WERI-Rb-1 (cell line): ENCODE results near the gene ARHGAP30.

ENCODE experiments used
- DNase-seq: peaks from one replicate; pipeline ENCODE4 v3.0.0-alpha.2; 2020
- H3K27ac ChIP-seq: fragments of 250-450 bp; sonication (Bioruptor Pico); 2 replicates; pipeline ENCODE4 v1.5.1; 2020; ENCODE audit warnings: mild to moderate bottlenecking, moderate library complexity
- H3K27me3 ChIP-seq: fragments of 250-450 bp; sonication (Bioruptor Pico); 2 replicates; pipeline ENCODE4 v1.5.1; 2021; ENCODE audit warnings: mild to moderate bottlenecking, low read depth, moderate library complexity; ENCODE audit not compliant: insufficient read depth, severe bottlenecking
- H3K36me3 ChIP-seq: fragments of 250-450 bp; sonication (Bioruptor Pico); 2 replicates; pipeline ENCODE4 v1.5.1; 2020; ENCODE audit warnings: mild to moderate bottlenecking, moderate library complexity
- H3K4me3 ChIP-seq: 2 replicates; pipeline ENCODE4 v1.5.1; 2011; ENCODE audit warnings: low read depth, mild to moderate bottlenecking, control low read depth, low read length
- H3K9me3 ChIP-seq: fragments of 250-450 bp; sonication (Bioruptor Pico); 2 replicates; pipeline ENCODE4 v1.5.1; 2021; ENCODE audit warnings: mild to moderate bottlenecking, moderate library complexity; ENCODE audit not compliant: severe bottlenecking
- TF ChIP-seq, protein P1 (sequence below): IDR thresholded peaks from 2 replicates; pipeline ENCODE4 v1.5.1; 2011; ENCODE audit warnings: low read depth, mild to moderate bottlenecking, control low read depth, inconsistent platforms, low read length

The ARHGAP30 gene

GRCh38 chr1:161077426-161077825, 7.7 kb upstream of the ARHGAP30 start:
- no peaks in the 10 kb centered on the region for H3K27me3 ChIP-seq
- no peak overlapping the region for H3K4me3 ChIP-seq
- TF ChIP-seq, protein P1, sequence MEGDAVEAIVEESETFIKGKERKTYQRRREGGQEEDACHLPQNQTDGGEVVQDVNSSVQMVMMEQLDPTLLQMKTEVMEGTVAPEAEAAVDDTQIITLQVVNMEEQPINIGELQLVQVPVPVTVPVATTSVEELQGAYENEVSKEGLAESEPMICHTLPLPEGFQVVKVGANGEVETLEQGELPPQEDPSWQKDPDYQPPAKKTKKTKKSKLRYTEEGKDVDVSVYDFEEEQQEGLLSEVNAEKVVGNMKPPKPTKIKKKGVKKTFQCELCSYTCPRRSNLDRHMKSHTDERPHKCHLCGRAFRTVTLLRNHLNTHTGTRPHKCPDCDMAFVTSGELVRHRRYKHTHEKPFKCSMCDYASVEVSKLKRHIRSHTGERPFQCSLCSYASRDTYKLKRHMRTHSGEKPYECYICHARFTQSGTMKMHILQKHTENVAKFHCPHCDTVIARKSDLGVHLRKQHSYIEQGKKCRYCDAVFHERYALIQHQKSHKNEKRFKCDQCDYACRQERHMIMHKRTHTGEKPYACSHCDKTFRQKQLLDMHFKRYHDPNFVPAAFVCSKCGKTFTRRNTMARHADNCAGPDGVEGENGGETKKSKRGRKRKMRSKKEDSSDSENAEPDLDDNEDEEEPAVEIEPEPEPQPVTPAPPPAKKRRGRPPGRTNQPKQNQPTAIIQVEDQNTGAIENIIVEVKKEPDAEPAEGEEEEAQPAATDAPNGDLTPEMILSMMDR, result no peak
- H3K36me3 ChIP-seq, result no peaks in the 10 kb centered on the region
- H3K27ac ChIP-seq, result no peak overlapping the region
- H3K9me3 ChIP-seq, result no peaks in the 10 kb centered on the region
- no peak for DNase-seq

DNA sequence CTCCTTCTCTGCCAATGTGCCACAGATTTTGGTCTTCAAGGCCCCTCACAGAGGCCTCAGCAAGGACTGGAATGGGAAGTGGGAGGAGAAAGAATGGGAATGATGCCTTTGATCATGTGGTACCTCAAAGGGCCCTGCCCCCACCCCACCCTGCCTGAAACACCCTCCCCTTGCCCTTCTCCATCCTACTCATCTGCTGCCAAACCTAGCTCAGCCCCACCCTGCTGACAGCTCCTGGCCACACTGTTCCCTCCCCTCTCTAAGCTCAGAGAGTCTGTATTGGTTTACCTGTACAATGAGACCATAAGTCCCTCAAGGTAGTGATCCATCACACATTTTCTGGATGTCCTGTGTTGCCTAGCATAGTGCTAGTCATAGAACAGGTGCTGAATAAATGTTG, 6.7 kb upstream of the ARHGAP30 start:
- Histone ChIP-seq H3K9me3 (no peaks in the 10 kb centered on the region), H3K27ac (no peak overlapping the region), H3K36me3 (no peaks in the 10 kb centered on the region), H3K4me3 (no peak overlapping the region), H3K27me3 (no peaks in the 10 kb centered on the region)
- TF ChIP-seq, protein P1, result no peak
- no peak for DNase-seq

- Histone ChIP-seq H3K4me3 (no peak overlapping the region), H3K27me3 (no peaks in the 10 kb centered on the region), H3K36me3 (no peaks in the 10 kb centered on the region), H3K27ac (no peak overlapping the region), H3K9me3 (no peaks in the 10 kb centered on the region)
- peak; percentile 50 for DNase-seq
- TF ChIP-seq, protein P1, result no peak
Observed at GRCh38 chr1:161074676-161075368, 5.1 kb upstream of the ARHGAP30 start.

- H3K27ac ChIP-seq, result no peak overlapping the region
- peak; percentile 41 for DNase-seq
- TF ChIP-seq, protein P1, result peak; percentile 38; the same call in 1 of the 2 replicates
Observed at GRCh38 chr1:161073474-161074121, 3.9 kb upstream of the ARHGAP30 start.

GRCh38 chr1:161072751-161073449, 3.2 kb upstream of the ARHGAP30 start:
- H3K4me3 ChIP-seq, result no peak overlapping the region
- H3K27ac ChIP-seq, result no peak overlapping the region
- TF ChIP-seq, protein P1, result no peak
- no peak for DNase-seq
- H3K27me3 ChIP-seq, result no peaks in the 10 kb centered on the region
- no peaks in the 10 kb centered on the region for H3K9me3 ChIP-seq
- H3K36me3 ChIP-seq, result no peaks in the 10 kb centered on the region

More at GRCh38 chr1:161073474-161074121, 3.9 kb upstream of the ARHGAP30 start:
- no peak overlapping the region for H3K4me3 ChIP-seq
- no peaks in the 10 kb centered on the region for H3K9me3 ChIP-seq
- no peaks in the 10 kb centered on the region for H3K27me3 ChIP-seq
- H3K36me3 ChIP-seq, result no peaks in the 10 kb centered on the region
